K562 (cell line): ENCODE results near the gene GEMIN7.
A peak's percentile ranks its signal among the peaks of the same experiment; 100 is the strongest.

ENCODE experiments used
- ARID3A ChIP-seq: IDR thresholded peaks from 2 replicates; pipeline ENCODE4 v1.6.1; 2012; ENCODE audit warnings: low read depth, low read length, improper control_type of control experiment, borderline replicate concordance
- BRF1 ChIP-seq: IDR thresholded peaks from 3 replicates; pipeline ENCODE4 v1.6.1; 2011; ENCODE audit warnings: borderline replicate concordance, mild to moderate bottlenecking; ENCODE audit not compliant: insufficient read length; ENCODE audit errors: extremely low read depth
- CREB1 ChIP-seq, 2 experiments: sonication (generic) in 1 of 2; formaldehyde crosslinking in 1 of 2; IDR thresholded peaks; 2 replicates each; pipeline versions ENCODE4 v1.6.1 to v1.8.0; 2012 to 2022; ENCODE audit warnings: inconsistent platforms in 1 of 2, mild to moderate bottlenecking in 1 of 2, missing genetic modification reagents in 1 of 2, moderate library complexity in 1 of 2
- HMG20A ChIP-seq: fragments of 450-650 bp; formaldehyde crosslinking; conservative IDR thresholded peaks from 2 replicates; pipeline ENCODE4 v1.4.0; 2020; ENCODE audit warnings: mild to moderate bottlenecking, mixed read lengths
- JUND ChIP-seq, 2 experiments: IDR thresholded peaks; 2 replicates in 1 of 2; 3 replicates in 1 of 2; pipeline ENCODE4 v1.6.1; 2011; ENCODE audit warnings: borderline replicate concordance in 2 of 2, low read depth in 2 of 2, low read length in 2 of 2, improper control_type of control experiment in 1 of 2, missing biosample characterization in 1 of 2, missing genetic modification characterization in 1 of 2, missing genetic modification reagents in 1 of 2
- MAZ ChIP-seq, 2 experiments: fragments of 450-650 bp in 1 of 2; sonication (generic) in 1 of 2; formaldehyde crosslinking; IDR thresholded peaks in 1 of 2; conservative IDR thresholded peaks in 1 of 2; 2 replicates each; pipeline versions ENCODE4 v1.4.0 to v1.5.0; 2020; ENCODE audit warnings: mild to moderate bottlenecking in 1 of 2, missing genetic modification reagents in 1 of 2
- SAFB ChIP-seq: fragments of 200-400 bp; formaldehyde crosslinking; IDR thresholded peaks from 2 replicates; pipeline ENCODE4 v1.6.1; 2017; ENCODE audit warnings: low read depth, low read length, borderline replicate concordance
- ZNF274 ChIP-seq: IDR thresholded peaks from 2 replicates; pipeline ENCODE4 v1.6.1; 2011; ENCODE audit warnings: low read depth, mild to moderate bottlenecking, low read length, moderate library complexity, borderline replicate concordance
- ZNF277 ChIP-seq: fragments of 250-450 bp; sonication (Bioruptor Pico); IDR thresholded peaks from 2 replicates; pipeline ENCODE4 v1.8.0; 2022; ENCODE audit warnings: inconsistent platforms, mild to moderate bottlenecking, moderate library complexity, borderline replicate concordance
- ZNF583 ChIP-seq: fragments of 250-450 bp; sonication (Bioruptor Pico); IDR thresholded peaks from 2 replicates; pipeline ENCODE4 v1.4.0; 2020
- TF ChIP-seq, protein P1 (sequence below): sonication (generic); formaldehyde crosslinking; IDR thresholded peaks from 2 replicates; pipeline ENCODE4 v1.8.0; 2023; ENCODE audit warnings: mild to moderate bottlenecking, missing genetic modification reagents

GRCh38 chr19:45076851-45077730, 2.0 kb upstream of the GEMIN7 start:
- no peak for TF ChIP-seq CREB1 (IDR thresholded peaks at IDR 0.05)
- TF ChIP-seq CREB1 (CRISPR knock-in tag; IDR thresholded peaks at IDR 0.05): no peak
- no peak for TF ChIP-seq MAZ (CRISPR knock-in tag; conservative IDR thresholded peaks at IDR 0.05 in 1 of 2, IDR thresholded peaks at IDR 0.05 in 1 of 2)
- TF ChIP-seq ZNF583 (CRISPR knock-in tag): no peak
- TF ChIP-seq ZNF277: no peak
- no peak for TF ChIP-seq ARID3A
- no peak for TF ChIP-seq BRF1
- no peak for TF ChIP-seq HMG20A
- TF ChIP-seq JUND (IDR thresholded peaks at IDR 0.05; ENCODE audit: borderline replicate concordance, low read depth, low read length): no peak
- no peak for TF ChIP-seq JUND (tag; IDR thresholded peaks at IDR 0.05; ENCODE audit: borderline replicate concordance, low read depth, low read length)
- TF ChIP-seq, protein P1, sequence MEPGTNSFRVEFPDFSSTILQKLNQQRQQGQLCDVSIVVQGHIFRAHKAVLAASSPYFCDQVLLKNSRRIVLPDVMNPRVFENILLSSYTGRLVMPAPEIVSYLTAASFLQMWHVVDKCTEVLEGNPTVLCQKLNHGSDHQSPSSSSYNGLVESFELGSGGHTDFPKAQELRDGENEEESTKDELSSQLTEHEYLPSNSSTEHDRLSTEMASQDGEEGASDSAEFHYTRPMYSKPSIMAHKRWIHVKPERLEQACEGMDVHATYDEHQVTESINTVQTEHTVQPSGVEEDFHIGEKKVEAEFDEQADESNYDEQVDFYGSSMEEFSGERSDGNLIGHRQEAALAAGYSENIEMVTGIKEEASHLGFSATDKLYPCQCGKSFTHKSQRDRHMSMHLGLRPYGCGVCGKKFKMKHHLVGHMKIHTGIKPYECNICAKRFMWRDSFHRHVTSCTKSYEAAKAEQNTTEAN: peak; percentile 48; the same call in 1 of the 2 replicates
- TF ChIP-seq SAFB: no peak
- TF ChIP-seq ZNF274: no peak
